HepG2 (cell line): ENCODE results near the gene PRTN3. TPM values are rescaled to one million over a fixed set of nuclear protein-coding genes. Genes with fewer than 3 reads are reported as not detected.

Experiments
- AFF4 ChIP-seq: sonication (generic); formaldehyde crosslinking; IDR thresholded peaks from 2 replicates; pipeline ENCODE4 v1.4.0; 2020; ENCODE audit warnings: missing genetic modification reagents
- ARNT2 ChIP-seq: sonication (generic); formaldehyde crosslinking; IDR thresholded peaks from 2 replicates; pipeline ENCODE4 v1.8.0; 2022; ENCODE audit warnings: mild to moderate bottlenecking, low read depth, missing genetic modification reagents, moderate library complexity
- CCDC6 ChIP-seq: sonication (generic); formaldehyde crosslinking; IDR thresholded peaks from 2 replicates; pipeline ENCODE4 v1.8.1; 2022; ENCODE audit warnings: mild to moderate bottlenecking, missing genetic modification reagents, moderate library complexity
- CEBPZ ChIP-seq: IDR thresholded peaks from 2 replicates; pipeline ENCODE4 v1.6.1; 2012; ENCODE audit warnings: low read length, improper control_type of control experiment
- NCOA2 ChIP-seq: sonication (generic); formaldehyde crosslinking; IDR thresholded peaks from 2 replicates; pipeline ENCODE4 v1.8.0; 2022; ENCODE audit warnings: inconsistent platforms
- NR3C1 ChIP-seq: sonication (generic); formaldehyde crosslinking; IDR thresholded peaks from 2 replicates; pipeline ENCODE4 v1.4.0; 2020; ENCODE audit warnings: missing genetic modification reagents
- PCBP1 ChIP-seq: fragments of 200-400 bp; formaldehyde crosslinking; IDR thresholded peaks from 2 replicates; pipeline ENCODE4 v1.6.1; 2017; ENCODE audit warnings: mild to moderate bottlenecking, low read depth, low read length, borderline replicate concordance
- POLR2AphosphoS2 ChIP-seq: IDR thresholded peaks from 2 replicates; pipeline ENCODE4 v1.6.1; 2011; ENCODE audit warnings: low read depth, low read length, improper control_type of control experiment
- RFXAP ChIP-seq: sonication (generic); formaldehyde crosslinking; IDR thresholded peaks from 2 replicates; pipeline ENCODE4 v1.4.0; 2020; ENCODE audit warnings: missing genetic modification reagents, borderline replicate concordance
- SRSF4 ChIP-seq: fragments of 200-400 bp; formaldehyde crosslinking; IDR thresholded peaks from one replicate; pipeline ENCODE4 v1.6.1; 2018; ENCODE audit warnings: mild to moderate bottlenecking, low read depth, low read length, moderate library complexity; ENCODE audit not compliant: poor library complexity, severe bottlenecking
- TCF7L2 ChIP-seq: IDR thresholded peaks from 2 replicates; pipeline ENCODE4 v1.6.1; 2011; ENCODE audit warnings: mild to moderate bottlenecking, low read depth, low read length, moderate library complexity
- TFAP4 ChIP-seq: sonication (generic); IDR thresholded peaks from 2 replicates; pipeline ENCODE4 v1.6.1; 2016; ENCODE audit warnings: low read depth, borderline replicate concordance
- U2AF1 ChIP-seq: fragments of 200-400 bp; formaldehyde crosslinking; optimal IDR thresholded peaks from 2 replicates; pipeline ENCODE3; 2017; ENCODE audit warnings: mild to moderate bottlenecking, low read depth, low read length
- YEATS4 ChIP-seq: sonication (generic); formaldehyde crosslinking; IDR thresholded peaks from 2 replicates; pipeline ENCODE4 v1.4.0; 2020; ENCODE audit warnings: missing genetic modification reagents, borderline replicate concordance
- ZFY ChIP-seq: sonication (generic); formaldehyde crosslinking; IDR thresholded peaks from 2 replicates; pipeline ENCODE4 v1.4.0; 2020; ENCODE audit warnings: missing genetic modification reagents
- ZNF138 ChIP-seq: sonication (generic); formaldehyde crosslinking; IDR thresholded peaks from 2 replicates; pipeline ENCODE4 v1.5.0; 2020; ENCODE audit warnings: mild to moderate bottlenecking, low read depth, missing genetic modification reagents
- ZNF556 ChIP-seq: sonication (generic); formaldehyde crosslinking; IDR thresholded peaks from 2 replicates; pipeline ENCODE4 v1.4.0; 2020; ENCODE audit warnings: mild to moderate bottlenecking, missing genetic modification reagents, borderline replicate concordance
- ZNF558 ChIP-seq: sonication (generic); formaldehyde crosslinking; IDR thresholded peaks from 2 replicates; pipeline ENCODE4 v1.9.0; 2022; ENCODE audit warnings: mild to moderate bottlenecking, missing genetic modification reagents, borderline replicate concordance
- ZNF570 ChIP-seq: sonication (generic); formaldehyde crosslinking; IDR thresholded peaks from 2 replicates; pipeline ENCODE4 v1.4.0; 2020; ENCODE audit warnings: mild to moderate bottlenecking, missing genetic modification reagents, borderline replicate concordance
- ZNF703 ChIP-seq: sonication (generic); formaldehyde crosslinking; IDR thresholded peaks from 2 replicates; pipeline ENCODE4 v1.5.1; 2020; ENCODE audit warnings: missing genetic modification reagents, mild to moderate bottlenecking, moderate library complexity, borderline replicate concordance
- ZNF773 ChIP-seq: sonication (generic); formaldehyde crosslinking; IDR thresholded peaks from 2 replicates; pipeline ENCODE4 v1.4.0; 2020; ENCODE audit warnings: missing genetic modification reagents, borderline replicate concordance
- ZSCAN30 ChIP-seq: sonication (generic); formaldehyde crosslinking; IDR thresholded peaks from 2 replicates; pipeline ENCODE4 v1.5.0; 2020; ENCODE audit warnings: mild to moderate bottlenecking, missing genetic modification reagents
- polyA plus RNA-seq, 8 experiments: library from polyadenylated mRNA; depleted of rRNA in 3 of 8; stranded (reverse) in 7 of 8; unstranded in 1 of 8; fragments of >200 nt; fragmentation: Illumina TruSeq in 4 of 8; extraction: Trizol in 4 of 8; gene quantifications; 2 replicates each; pipeline versions ENCODE4 v1.2.1 to v1.2.3, GENCODE V29; 2011 to 2016; ENCODE audit warnings: low read depth in 4 of 8, missing spikeins in 1 of 8, mixed read lengths in 1 of 8; ENCODE audit not compliant: insufficient read depth in 1 of 8
- total RNA-seq, 5 experiments: library from RNA; depleted of rRNA; stranded (reverse); fragments of >200 nt; fragmentation: Illumina TruSeq; extraction: Trizol; gene quantifications; 2 replicates each; pipeline ENCODE4 v1.2.3, GENCODE V29; 2016; ENCODE audit warnings: low read depth in 1 of 5

The PRTN3 gene
- total and polyA plus RNA-seq, 2 of the 13 experiments (the other 11 are each of a cell fraction or from before 2014, with no cell fraction given), result not detected

- TF ChIP-seq ZNF556 (CRISPR knock-in tag), result no peak
- TF ChIP-seq ZNF138 (CRISPR knock-in tag), result no peak
- no peak for TF ChIP-seq NR3C1 (CRISPR knock-in tag)
- TF ChIP-seq ZSCAN30 (CRISPR knock-in tag), result no peak
- TF ChIP-seq YEATS4 (CRISPR knock-in tag), result peak; percentile 68; the same call in 1 of the 2 replicates
- TF ChIP-seq ZNF558 (CRISPR knock-in tag), result 0 out of 2 replicates have a peak, but pooled peaks have one; percentile 63
- TF ChIP-seq ZNF570 (CRISPR knock-in tag), result no peak
- no peak for TF ChIP-seq U2AF1
- TF ChIP-seq SRSF4, result no peak
- TF ChIP-seq CCDC6, result 0 out of 2 replicates have a peak, but pooled peaks have one; percentile 14
- no peak for TF ChIP-seq POLR2AphosphoS2
- TF ChIP-seq CEBPZ, result no peak
- TF ChIP-seq ZFY (CRISPR knock-in tag), result peak; percentile 96
- no peak for TF ChIP-seq TFAP4
- no peak for TF ChIP-seq ZNF773 (CRISPR knock-in tag)
- 0 out of 2 replicates have a peak, but pooled peaks have one; percentile 58 for TF ChIP-seq RFXAP (CRISPR knock-in tag)
- no peak for TF ChIP-seq AFF4
- TF ChIP-seq NCOA2 (CRISPR knock-in tag), result no peak
- no peak for TF ChIP-seq ZNF703 (CRISPR knock-in tag)
- TF ChIP-seq ARNT2 (CRISPR knock-in tag), result peak; percentile 51; the same call in 1 of the 2 replicates
- TF ChIP-seq TCF7L2, result no peak
- no peak for TF ChIP-seq PCBP1
These were observed 52.3 kb downstream of the PRTN3 start, which contains the start of the genes MED16 and RNU6-9 (continued) for GRCh38 chr19:892894-893689.
